HG03196 (cell line): Measurements from ENCODE around the gene MYCBPAP.

Experiments used
- ATAC-seq: cut with Tn5 transposase; IDR thresholded peaks from one replicate; pipeline ENCODE4 v1.9.1; 2021; ENCODE audit not compliant: unreplicated experiment

MYCBPAP gene

DNA sequence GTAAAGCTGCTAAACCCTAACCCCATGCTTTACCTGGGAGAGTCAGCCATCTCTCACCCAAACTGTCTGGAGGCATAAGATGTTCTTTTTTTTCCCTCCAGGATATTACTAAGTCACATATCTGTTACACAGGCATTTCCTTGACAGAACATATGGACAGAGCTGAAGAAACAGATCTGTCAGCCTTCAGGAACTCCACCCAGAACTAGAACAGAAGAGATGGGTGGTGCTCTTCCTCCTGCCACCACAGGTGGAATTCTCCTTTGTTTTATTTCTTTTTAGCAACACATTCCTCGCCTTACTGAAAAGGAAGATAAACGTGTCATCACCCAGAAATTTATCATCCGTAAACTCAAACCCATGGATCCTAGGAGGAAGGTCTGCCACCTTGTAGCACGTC lies 8.8 kb downstream of the MYCBPAP start:
- ATAC-seq: no peak

DNA sequence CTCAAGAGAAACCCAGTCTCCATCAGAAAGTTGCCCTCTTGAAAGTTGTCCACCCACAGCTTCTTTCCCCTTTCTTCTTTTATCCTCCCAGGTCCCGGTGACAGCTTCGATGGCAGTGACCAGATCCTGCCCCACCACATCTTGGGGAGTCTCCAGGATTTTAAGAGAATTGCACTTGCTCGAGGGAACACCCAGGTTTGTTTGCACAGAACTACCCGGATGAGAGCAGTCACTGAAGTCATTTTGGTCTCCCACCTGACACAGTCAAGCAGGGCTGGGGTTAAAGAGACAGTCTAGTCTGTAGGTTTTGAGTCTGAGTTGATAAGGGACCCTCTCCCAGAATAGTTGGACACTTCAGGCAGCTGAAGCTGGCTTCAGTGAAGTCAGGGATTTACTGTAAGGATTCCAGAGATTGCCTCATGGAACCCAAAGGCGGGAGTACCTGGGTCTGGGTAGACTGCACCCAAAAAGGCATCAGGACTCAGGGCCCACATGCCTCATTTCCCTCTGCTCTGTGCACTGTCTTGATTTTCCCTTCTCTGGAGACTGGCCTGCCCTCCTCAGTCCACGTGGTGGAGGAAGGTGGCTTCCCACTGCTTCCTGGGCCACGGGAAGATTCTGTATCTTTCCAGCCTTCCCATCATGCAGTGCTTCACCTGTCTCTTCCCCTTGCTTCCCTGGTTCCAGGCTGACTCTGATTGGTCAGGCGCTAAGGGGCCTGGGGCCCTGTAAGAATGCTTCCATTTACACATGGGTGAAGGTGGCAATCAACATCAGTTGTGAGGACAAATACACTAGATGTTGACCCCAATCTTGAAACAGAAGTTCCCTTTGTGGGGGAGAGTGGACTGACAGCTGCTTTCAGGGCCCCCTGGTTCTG lies 9.5 kb downstream of the MYCBPAP start:
- no peak for ATAC-seq

DNA sequence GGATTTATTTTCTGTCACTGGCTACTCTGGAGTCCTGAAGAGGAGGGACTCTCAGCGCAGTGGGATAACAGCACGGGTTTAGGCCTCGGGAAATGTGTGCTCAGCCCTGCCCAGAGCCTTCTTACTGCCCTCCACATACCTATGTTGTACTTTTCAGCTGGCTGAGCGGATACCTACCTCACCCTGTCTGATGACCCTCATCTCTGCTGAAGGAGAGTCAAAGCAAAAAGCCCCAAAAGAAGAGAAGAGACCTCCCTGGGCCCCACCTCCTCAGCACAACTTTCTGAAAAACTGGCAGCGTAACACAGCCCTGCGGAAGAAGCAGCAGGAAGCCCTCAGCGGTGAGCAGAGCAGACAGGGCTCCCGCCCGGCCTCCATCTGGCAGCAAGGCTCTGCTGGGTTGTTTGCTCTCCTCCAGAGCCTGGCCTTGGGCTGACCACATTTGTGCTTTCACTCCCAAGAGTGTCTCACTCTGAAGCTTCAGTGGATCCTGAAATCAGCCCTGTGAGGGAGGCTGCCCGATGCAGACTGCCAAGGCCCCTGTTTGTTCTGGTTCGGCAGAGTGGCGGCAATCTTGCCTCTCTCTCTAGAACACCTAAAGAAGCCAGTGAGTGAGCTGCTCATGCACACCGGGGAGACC lies 10.3 kb downstream of the MYCBPAP start:
- ATAC-seq: no peak

DNA sequence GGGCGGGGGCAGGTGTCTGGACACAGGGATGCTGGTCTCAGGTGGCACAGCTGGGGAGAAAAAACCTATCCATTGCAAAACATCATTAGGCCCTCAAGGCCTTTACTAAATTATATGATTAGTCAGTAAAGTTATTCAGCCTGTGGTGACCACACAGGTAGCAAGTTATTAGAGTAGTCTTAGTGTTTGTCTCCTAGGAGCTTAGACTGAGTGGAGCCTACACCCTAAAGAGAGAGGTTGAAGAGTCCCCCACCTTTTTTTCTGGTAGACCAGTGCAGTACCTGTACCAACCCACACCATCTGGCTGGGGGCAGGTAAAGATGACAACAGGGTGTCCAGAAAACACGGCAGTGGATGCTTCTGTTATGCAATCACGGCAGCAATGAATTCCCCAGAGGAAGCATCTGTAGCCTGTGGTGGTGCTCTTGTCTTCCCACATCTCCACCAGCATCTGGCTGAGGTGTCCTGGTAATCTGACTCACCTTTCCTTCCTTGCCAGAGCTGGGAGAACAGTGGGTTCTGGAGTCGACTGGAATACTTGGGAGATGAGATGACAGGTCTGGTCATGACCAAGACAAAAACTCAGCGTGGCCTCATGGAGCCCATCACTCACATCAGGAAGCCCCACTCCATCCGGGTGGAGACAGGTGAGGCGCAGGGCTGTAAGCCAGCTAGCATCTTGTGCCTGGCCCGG lies 11.0 kb downstream of the MYCBPAP start:
- no peak for ATAC-seq

DNA sequence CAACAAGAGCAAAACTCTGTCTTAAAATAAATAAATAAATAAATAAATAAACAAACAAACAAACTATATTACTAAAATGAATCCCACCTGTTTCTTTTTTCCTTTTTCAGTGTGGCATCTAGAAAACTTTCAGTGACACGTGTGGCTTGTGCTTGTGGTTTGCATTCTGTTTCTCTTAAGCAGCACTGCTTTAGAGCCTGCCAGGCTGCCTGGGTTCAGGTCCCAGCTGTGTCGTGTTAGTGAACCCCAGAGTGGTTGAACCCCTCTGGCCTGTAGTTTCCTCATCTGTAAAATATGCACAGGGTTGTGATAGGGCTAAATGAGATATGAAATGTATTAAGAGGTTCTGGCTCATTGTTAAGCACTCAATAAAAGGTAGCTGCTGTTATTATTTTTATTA lies 12.2 kb downstream of the MYCBPAP start:
- no peak for ATAC-seq

DNA sequence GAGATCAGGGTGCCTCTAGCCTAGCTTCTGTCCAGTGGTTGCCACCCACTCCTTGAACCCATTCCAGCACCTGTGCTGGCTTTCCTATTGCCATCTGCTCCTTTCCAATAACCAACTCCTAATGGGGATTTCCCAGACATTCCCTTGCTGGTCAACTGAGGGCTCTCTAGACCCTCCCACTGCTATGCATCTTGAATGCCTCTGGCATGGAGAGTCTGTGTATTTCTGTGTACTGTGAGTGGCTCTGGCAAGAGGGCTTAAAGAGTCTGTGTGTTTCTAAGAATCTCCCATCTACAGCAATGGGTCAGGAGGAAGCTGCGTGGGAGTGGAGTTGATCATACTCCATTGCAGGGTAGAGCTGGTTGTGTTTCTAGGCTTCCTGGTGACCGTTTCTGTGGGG lies 13.3 kb downstream of the MYCBPAP start:
- no peak for ATAC-seq

DNA sequence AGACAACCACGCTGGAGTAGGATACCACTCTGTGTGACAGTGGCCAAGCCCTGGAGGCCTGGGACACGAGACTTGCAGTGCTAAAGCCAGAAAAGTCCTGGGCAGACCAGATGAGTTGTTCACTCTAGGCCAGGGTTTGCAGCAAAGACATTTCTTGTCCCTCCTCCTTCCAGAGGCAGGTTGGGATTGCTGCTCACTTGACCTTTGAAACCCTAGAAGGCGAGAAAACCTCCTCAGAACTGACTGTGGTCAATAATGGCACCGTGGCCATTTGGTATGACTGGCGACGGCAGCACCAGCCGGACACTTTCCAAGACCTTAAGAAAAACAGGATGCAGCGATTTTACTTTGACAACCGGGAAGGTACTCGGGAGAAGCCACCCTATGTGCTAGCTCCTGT lies 14.5 kb downstream of the MYCBPAP start:
- ATAC-seq: no peak

DNA sequence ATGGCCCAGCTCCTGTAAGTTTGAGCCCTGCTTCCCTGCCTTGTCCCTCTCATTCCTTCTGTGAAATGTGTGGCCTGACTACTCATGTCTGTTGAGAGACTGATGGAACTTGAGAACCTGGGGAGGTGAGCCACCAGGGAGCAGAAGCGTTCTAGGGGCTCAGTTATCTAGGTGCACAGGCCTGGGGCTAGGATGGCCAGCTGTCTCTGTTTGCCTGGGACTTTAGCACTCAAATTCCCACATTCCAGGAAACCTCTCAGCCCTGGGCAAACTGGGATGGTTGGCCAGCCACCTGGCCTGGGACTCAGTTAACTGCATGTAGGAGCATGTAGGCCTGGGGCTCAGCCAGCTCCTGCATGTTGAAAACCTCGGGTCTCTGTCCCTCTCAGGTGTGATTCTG lies 15.0 kb downstream of the MYCBPAP start:
- ATAC-seq: no peak

DNA sequence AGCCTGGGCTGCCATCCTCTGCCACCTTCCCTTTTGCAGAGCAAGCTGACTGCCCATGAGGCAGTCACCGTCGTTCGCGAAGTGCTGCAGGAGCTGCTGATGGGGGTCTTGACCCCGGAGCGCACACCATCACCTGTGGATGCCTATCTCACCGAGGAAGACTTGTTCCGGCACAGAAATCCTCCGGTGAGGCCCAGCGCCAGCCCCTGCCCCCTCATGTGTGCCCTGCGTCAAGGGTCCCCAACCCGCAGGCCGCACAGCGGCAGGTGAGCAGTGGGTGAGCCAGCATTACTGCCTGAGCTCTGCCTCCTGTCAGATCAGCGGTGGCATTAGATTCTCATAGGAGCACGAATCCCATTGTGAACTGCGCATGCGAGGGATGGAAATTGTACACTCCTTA lies 16.6 kb downstream of the MYCBPAP start:
- ATAC-seq: no peak

DNA sequence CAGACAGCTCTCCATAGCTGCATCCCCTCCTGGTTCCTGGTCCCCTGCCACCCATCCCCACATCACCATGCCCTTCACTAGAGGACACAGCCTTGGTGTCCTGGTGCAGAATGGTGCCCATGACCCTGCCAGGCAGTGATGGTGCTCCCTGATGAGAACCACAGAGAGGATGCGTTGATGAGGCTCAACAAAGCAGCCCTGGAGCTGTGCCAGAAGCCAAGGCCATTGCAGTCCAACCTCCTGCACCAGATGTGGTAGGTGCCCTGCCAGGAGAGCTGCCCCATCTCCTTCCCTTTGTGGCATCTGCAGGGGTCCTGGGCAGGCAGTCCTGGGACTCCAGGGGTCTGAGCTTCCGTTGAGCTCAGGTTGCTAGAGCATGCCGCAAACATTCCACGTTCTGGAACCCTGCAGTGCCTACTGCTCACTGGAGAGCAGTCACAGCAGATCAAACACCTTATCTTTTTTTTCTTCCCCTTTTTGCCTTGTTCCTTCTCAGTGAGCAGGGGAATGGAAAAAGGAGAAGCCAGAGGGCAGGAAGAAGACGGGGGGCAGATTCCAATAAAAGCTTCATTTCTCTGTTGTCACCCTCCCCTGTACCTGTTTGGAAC lies 19.0 kb downstream of the MYCBPAP start:
- ATAC-seq: no peak

DNA sequence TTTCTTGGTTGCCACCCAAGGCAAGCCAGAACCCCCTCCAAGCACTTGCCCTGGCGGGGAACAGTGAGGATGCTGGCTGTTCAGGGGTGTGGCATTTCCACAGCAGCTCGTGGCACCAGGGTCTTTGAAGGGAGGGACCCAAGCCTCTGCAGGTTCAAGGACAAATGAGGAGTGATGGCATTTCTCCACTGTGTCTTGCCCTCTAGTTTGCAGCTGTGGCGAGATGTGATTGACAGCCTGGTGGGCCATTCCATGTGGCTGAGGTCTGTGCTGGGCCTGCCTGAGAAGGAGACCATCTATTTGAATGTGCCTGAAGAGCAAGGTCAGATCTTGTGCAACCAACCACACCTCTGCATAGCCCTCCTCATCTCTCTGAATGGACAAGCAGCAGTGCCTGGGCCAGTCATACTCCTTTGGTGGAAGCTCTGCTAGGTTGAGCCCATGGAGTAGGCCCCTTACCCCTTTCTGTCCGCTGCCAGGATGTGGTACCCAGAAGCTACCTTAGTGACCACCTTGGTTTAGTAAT lies 19.8 kb downstream of the MYCBPAP start:
- no peak for ATAC-seq

DNA sequence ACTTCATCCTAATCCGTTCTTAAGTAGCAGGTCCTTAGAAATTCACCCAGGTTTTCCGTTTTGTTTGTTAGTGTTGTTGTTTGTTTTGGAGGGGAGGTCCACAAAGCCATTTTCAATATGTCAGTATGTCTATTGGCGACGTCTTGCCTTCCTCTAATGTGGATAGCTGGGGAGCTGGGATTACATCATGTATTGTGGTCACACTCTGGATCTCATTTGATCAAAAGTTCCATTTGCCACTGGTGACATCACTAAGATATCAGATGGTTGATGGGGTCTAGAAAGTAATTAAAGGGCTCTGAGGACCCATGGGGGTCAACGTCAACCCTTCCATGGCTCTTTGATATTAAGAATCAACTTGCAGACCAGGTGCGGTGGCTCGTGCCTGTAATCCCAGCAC lies 21.6 kb downstream of the MYCBPAP start:
- no peak for ATAC-seq

DNA sequence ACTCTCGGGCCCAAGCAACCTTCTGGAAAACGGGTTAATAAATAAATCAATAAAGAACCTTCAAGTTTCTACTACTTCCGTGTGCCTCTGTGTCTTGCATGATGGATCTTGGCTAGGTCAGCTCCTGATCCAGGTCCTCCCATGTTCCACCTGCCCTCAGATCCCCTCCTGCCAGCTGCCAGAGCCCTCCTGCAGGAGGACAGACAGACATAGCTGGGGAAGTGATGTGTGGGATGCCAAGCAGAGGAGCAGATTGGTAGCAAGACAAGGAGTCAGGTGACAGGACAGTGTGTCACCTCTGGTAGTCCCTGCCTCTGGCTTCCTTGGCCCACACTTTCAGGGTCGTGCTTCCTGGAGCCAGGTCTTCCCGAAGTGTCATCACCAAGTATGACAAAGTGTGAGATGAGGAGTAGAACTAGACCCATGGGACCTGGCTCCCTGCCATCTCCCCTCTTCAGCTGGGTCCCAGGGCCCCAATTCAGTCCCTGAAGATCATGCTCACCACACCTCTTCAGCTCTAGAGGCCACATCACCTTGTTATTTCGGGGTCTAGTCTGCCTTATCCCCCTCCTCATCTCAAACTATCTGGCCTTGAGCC lies 23.3 kb downstream of the MYCBPAP start:
- no peak for ATAC-seq

DNA sequence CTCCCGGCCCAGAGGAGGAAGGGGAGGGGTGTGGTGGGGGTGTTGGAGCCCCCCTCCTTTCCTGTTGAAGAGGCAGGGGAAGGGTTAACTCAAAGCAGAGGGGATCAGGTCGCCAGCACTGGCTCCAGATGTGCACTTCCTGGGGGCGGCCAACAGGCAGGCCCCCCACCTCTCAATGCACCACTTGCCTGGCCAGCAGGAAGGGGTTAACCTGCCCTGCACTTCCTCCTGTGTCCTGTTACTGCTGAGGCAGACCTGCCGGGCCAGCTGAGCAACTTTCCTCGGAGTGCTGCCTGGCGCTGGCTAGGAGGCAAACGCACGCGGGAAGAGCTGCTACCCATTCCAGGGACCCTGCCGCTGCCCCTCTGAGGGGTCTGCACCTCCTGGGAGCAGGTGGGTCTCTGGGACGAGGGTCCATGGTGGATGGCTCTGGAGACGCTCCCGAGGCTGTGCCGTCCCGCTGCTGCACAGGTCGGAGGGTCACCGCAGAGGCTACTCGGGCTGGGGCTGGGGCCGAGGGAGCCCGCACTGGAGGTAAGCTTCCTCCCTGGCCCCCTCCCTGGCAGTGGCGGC lies 24.3 kb downstream of the MYCBPAP start, which contains the start of gene EPN3:
Gene EPN3, plus strand, starts transcription at position 284 of the 573 bp plus-strand sequence. CDS start 3,822 bp downstream, outside the sequence.
- no peak for ATAC-seq

DNA sequence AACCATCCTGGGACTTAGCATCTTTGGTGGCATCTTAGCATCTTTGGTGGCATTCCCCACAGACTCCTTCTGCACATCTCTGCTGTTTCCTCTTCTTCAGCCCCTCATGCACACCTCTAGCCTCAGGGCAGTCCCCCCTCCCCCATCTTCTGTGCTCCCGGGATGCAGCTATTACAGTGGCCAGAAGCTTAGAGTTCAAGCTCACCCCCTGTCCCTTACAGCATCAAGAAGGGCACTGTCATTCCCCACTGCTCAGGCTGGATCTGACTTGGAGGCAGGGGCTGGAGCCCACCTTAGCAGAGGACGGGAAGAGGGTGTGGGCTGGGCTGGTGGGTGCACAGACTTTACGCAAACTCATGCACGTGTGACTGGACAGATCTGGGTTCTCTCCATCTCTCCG lies 24.9 kb downstream of the MYCBPAP start:
- no peak for ATAC-seq

DNA sequence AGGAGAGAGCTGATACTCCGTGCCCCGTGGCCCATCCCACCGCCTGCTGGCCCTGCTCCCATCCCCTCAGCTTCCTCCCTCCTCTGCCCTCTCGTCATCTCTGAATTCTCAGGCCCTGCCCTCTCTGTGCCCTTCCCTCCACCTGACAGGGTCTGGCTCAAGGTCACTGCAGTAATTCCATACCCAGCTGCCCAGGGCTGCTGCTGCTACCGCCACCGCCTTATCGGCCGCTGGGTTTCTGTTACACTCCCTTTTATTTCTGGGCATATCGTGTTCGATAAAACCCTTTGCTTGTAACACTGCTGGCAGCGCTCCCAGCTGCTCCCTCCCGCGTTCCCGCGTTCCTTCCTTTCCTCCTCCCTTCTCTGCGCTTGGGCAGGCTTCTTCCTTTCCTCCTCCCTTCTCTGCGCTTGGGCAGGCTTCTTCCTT lies 25.5 kb downstream of the MYCBPAP start:
- ATAC-seq: no peak

DNA sequence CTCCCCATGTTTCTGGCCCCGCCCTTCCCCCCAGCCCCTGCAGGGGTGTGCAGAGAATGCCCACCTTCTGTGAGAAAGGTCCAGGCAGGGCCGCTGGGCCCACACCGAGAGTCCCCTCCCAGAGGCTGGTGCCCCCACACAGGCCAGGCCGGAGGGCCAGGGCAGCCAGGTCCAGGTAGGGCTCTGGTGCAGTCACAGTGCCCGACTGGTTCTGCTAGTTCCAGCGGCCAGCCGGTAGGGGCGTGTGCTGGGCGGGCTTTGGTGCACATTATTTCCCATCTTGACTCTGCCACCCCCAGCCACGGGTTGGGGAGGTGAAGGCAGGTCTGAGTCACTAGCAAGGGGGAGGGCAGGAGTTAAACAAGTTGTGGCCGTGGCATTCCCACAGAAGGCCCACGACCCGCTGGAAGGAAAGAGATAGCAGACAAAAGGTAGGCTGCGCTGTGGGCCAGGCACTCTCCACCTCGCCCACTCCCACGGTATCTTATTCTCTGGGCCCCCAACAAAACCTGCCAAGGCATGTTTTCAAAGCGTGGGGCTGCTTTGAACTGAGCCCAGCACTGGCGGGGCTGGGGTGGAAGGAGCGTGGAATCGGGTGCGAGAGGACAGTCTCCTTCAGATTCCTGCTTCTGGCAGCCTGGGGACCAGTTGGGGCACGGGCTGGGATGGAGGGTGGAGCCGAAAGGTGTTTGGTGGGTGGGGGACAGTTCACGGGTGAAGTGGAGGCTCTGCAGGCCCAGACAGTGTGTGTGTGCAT lies 26.2 kb downstream of the MYCBPAP start:
- ATAC-seq: no peak

DNA sequence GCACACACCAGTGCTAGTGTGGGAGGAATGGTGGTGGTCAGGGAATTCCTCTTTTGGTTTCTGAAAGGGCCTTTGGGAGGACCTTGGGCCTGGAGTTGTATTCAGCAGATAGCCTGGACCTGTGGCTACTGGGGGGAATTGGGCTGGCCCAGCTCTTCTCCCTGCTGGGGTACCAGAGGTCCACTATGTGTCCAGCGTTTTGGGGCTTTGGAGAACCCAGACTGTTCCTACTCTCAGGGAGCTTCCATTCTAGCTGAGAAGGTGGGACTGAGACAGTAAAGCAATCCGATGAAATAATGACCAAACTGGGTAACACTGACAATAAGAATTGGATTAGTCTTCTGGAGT lies 26.7 kb downstream of the MYCBPAP start:
- ATAC-seq: no peak

DNA sequence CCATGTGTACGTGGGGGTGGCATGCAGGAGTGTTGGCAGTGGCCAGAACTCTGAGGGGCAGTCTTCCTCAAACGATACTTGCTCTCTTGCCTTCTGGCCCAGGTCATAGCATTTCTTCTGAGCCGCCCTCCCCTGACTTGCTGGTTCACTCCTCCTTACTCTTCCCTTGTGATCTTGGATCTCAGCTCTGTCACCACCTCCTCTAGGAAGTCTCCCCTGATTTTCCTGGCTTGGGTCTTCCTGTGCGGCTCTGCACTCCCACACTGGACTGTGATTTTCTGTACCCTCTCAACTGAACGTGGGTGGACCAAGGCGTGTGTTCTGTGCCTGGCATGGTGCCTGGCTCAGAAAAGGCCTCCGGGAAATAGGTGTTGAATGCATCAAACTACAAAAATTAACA lies 27.2 kb downstream of the MYCBPAP start:
- no peak for ATAC-seq
